GM12801 (cell line): ENCODE measurements around the gene NDUFS4.

Source experiments
- TF ChIP-seq, protein P1 (sequence below): IDR thresholded peaks from one replicate; pipeline ENCODE4 v1.5.1; 2011; ENCODE audit warnings: control low read depth; ENCODE audit not compliant: insufficient read length; ENCODE audit errors: extremely low read depth

The NDUFS4 gene

DNA sequence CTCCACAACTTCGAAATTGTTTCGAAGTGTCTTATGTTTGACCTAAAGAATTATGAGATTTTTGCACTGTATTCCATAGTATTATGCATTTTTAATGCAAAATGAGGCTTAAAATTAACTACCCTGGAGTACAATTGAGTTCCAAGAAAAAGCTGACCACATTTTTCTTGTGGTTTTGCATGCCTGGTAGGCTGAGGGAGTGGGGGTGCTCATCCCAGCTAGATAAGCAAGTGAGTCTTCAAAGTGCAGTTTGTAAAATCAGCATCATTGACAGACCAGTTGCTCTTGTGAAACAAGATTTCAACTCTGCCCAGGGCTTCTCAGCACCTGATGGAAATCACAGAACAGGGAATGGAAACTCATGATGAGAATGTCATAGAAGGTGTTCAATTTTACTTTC lies 17.0 kb upstream of the NDUFS4 start:
- TF ChIP-seq, protein P1, sequence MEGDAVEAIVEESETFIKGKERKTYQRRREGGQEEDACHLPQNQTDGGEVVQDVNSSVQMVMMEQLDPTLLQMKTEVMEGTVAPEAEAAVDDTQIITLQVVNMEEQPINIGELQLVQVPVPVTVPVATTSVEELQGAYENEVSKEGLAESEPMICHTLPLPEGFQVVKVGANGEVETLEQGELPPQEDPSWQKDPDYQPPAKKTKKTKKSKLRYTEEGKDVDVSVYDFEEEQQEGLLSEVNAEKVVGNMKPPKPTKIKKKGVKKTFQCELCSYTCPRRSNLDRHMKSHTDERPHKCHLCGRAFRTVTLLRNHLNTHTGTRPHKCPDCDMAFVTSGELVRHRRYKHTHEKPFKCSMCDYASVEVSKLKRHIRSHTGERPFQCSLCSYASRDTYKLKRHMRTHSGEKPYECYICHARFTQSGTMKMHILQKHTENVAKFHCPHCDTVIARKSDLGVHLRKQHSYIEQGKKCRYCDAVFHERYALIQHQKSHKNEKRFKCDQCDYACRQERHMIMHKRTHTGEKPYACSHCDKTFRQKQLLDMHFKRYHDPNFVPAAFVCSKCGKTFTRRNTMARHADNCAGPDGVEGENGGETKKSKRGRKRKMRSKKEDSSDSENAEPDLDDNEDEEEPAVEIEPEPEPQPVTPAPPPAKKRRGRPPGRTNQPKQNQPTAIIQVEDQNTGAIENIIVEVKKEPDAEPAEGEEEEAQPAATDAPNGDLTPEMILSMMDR, result no peak

DNA sequence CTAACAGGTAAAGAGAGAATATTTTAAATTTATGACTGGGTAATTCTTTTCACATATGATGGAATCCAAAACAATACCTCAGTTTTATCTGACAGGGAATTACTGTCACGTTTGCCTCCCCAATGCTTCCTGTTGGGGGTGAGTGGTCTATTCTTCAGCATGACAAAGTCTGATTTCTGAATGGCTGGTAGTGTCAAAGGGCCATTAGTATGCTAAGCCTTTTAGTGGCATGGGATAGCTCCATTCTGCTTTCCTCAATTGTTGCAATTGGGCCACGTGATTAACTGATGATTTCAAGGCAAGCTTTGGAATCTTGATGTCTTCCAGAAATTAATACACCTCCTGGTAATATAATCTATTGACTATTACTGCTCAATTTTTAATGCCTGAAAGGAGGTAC lies 14.7 kb upstream of the NDUFS4 start:
- TF ChIP-seq, protein P1, result no peak

DNA sequence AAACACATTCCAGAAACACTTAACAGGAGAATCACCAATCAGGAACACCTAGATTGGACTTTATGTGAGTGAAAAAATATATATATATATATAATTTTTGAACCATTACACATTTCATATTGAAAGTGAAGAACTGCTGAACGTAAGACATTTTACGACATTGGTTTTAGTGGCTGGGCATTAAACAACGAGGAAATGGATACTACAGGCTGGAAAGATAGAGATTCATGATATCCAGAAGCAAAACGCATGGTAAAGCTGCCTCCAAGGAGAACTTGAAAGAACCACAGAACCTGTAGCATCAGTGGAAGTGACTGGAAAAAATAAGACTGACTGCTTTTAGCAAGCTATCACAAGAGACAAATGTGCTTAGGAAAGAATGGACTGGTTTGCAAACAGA lies 13.2 kb upstream of the NDUFS4 start:
- TF ChIP-seq, protein P1, result no peak

DNA sequence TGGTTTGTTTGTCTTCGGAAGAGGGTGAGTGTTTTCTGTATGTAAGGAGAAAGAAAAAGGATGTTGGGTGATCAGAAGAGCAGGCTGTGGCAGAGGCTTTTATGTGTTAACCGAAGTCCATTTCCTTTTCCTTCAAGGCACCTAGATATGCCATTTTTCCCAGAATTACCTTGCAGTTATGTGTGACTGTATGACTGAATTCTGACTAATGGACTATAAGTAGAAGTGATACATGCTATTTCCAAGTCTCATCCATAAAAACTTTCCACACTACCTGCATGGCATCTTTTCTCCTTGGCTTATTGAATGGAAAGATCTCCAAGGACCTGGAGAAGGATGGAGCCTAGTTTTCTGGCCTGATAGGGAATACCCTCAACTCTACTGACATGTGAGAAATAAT lies 10.6 kb upstream of the NDUFS4 start:
- TF ChIP-seq, protein P1, result no peak

DNA sequence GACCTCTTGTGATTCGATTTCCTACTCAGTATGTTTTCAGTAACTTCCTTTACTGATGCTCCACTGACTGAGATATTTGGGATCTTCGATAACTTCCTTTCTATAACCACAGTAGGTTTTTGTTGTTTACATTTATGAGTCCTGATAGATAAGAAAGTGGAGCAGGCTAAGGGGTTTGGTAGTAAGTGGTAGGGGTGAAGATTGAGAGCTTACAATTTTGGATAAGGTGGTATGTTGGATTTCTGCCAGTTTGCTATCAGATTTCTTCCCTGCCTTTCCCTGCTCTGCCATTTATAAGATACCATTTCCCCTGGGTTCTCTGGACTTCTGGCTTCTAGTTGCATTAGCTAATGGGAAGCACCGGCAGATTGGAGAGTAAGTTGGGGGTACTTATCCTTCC lies 7.9 kb upstream of the NDUFS4 start:
- TF ChIP-seq, protein P1, result no peak

DNA sequence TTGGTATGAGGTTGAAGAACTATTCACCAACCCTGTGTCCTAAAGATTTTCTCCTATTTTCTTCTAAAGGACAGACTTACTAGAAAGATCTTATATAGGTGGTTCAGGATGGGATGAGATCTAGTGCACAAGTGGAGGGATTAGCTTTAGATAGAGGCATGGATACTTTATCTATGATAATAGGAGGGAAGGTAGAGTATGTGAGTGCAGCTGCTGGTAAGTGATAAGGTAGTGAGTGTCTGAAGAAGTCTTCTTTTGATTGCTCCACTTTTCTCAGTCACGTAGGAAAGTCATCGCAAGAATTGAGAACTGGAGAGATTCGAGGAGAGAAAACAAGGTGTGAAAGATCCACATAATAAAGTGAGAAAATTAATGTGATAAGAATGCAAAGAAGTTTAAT lies 6.0 kb upstream of the NDUFS4 start:
- TF ChIP-seq, protein P1, result no peak

DNA sequence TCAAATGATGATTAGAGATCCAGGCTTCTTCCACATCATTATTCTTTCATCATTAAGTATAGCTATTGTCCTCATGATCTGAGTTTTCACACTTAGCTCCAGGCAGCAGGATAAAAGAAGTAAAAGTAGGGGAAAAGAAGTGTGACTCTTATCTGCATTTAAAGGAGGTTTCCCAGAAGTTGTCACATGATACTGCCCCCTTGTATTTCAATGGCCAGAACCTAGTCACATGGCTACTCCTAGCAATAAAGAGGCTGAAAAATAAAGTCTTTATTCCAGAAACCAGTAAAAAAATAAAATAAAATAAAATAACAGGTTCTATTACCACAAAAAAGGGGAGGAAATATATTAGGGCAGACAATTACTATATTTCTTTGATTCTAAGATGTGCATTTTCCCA lies 5.3 kb upstream of the NDUFS4 start:
- TF ChIP-seq, protein P1, result no peak

DNA sequence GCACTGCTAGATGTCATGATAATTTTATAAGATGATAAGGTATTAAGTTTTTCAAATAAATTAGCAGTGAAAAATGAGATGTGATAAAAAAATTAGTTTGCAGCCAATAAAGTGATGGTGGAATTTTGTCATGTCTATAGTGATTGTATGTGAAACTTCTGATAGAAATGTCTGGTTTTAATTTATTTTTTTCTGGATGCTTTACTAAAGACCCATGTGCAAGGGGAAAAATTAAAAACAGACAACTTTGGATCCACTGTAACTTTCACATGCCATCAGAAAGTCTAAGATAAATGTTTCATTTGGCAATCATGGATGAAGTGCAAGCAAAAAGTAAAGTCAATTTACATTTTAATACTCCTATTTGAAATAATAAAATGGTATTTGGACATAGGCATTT lies 4.4 kb upstream of the NDUFS4 start:
- TF ChIP-seq, protein P1, result no peak
